HCT116 (cell line): Measurements from ENCODE around the gene PPARGC1A. TPM values are rescaled to one million over a fixed set of nuclear protein-coding genes. Genes with fewer than 3 reads are reported as not detected.

Source experiments
- ATAC-seq: fragments of 200-7000 bp; cut with Tn5 transposase; 2 replicates; pipeline ENCODE4 v1.9.1; 2020; ENCODE audit warnings: mild to moderate bottlenecking, moderate library complexity
- BruUV-seq: library from RNA; stranded (reverse); fragments of 400-500 nt; replicated peaks from 2 replicates; lab custom pipeline; 2021; lab: Mats Ljungman, UMichigan
- CTCF ChIA-PET: fragments of 300-600 bp; sonication (Branson Sonifier 250); formaldehyde crosslinking; loops from one replicate; lab custom pipeline; 2021; ENCODE audit warnings: antibody characterized with exemption; lab: Charles Lee
- POLR2A ChIA-PET: fragments of 300-600, 350-600 bp; sonication (Branson Sonifier 250); formaldehyde crosslinking; loops from one replicate; lab custom pipeline; 2021; ENCODE audit warnings: antibody characterized with exemption; lab: Charles Lee
- RAD21 ChIA-PET, 2 experiments: fragments of 300-600 bp; sonication (Branson Sonifier 250); formaldehyde crosslinking; loops; one replicate each; lab custom pipeline; 2023; ENCODE audit warnings: low total read pairs in 2 of 2; ENCODE audit not compliant: uncharacterized antibody in 2 of 2, unreplicated experiment in 2 of 2, low non-redundant PET in 1 of 2; lab: Charles Lee
- DNase-seq: peaks from one replicate; pipeline ENCODE4 v3.0.0-alpha.2; 2010; ENCODE audit warnings: low read depth, low spot score
- H2AFZ ChIP-seq: fragments of 200-600 bp; shearing (Covaris generic), sonication (generic); 2 replicates; pipeline ENCODE4 v1.6.1; 2017; ENCODE audit warnings: low read depth, mixed run types, mixed read lengths, antibody characterized with exemption, low read length; ENCODE audit not compliant: poor library complexity, severe bottlenecking
- H3K27ac ChIP-seq: 2 replicates; pipeline ENCODE4 v1.5.1; 2012; ENCODE audit warnings: low read depth, low read length
- H3K27me3 ChIP-seq: fragments of 200-600 bp; sonication (generic); 2 replicates; pipeline ENCODE4 v1.6.1; 2016; ENCODE audit warnings: mixed run types, low read length, mixed read lengths; ENCODE audit not compliant: insufficient read depth
- H3K36me3 ChIP-seq, 2 experiments: fragments of 200-500 bp in 1 of 2; fragments of 200-600 bp in 1 of 2; sonication (Bioruptor generic) in 1 of 2; sonication (generic) in 1 of 2; 2 replicates each; pipeline versions ENCODE4 v1.5.1 to v1.6.1; 2014 to 2016; ENCODE audit warnings: low read length in 2 of 2, inconsistent platforms in 1 of 2, mixed read lengths in 1 of 2, mixed run types in 1 of 2; ENCODE audit not compliant: insufficient read depth in 2 of 2, control insufficient read depth in 1 of 2
- H3K4me1 ChIP-seq, 2 experiments: fragments of 200-600 bp in 1 of 2; sonication (generic) in 1 of 2; 2 replicates each; pipeline versions ENCODE4 v1.5.1 to v1.6.1; 2012 to 2017; ENCODE audit warnings: low read length in 2 of 2, inconsistent platforms in 1 of 2, mild to moderate bottlenecking in 1 of 2, mixed read lengths in 1 of 2, mixed run types in 1 of 2, moderate library complexity in 1 of 2; ENCODE audit not compliant: insufficient read depth in 2 of 2, control insufficient read depth in 1 of 2
- H3K4me2 ChIP-seq: fragments of 200-600 bp; sonication (generic); 2 replicates; pipeline ENCODE4 v1.6.1; 2017; ENCODE audit warnings: mixed run types, low read length, mixed read lengths
- H3K4me3 ChIP-seq, 2 experiments: fragments of 200-600 bp in 1 of 2; sonication (generic) in 1 of 2; replicated peaks in 1 of 2; 2 replicates each; pipeline ENCODE4 v1.5.1; 2011 to 2016; ENCODE audit warnings: low read length in 2 of 2, control low read depth in 1 of 2, low read depth in 1 of 2, mild to moderate bottlenecking in 1 of 2, mixed read lengths in 1 of 2, mixed run types in 1 of 2
- H3K79me2 ChIP-seq: fragments of 200-600 bp; sonication (generic); 2 replicates; pipeline ENCODE4 v1.6.1; 2017; ENCODE audit warnings: mild to moderate bottlenecking, mixed run types, low read length, moderate library complexity, mixed read lengths; ENCODE audit not compliant: insufficient read depth
- H3K9ac ChIP-seq: fragments of 200-600 bp; sonication (generic); 2 replicates; pipeline ENCODE4 v1.6.1; 2016; ENCODE audit warnings: low read length, mixed read lengths
- H3K9me2 ChIP-seq: fragments of 200-600 bp; sonication (generic), shearing (Covaris generic); 2 replicates; pipeline ENCODE4 v1.6.1; 2017; ENCODE audit warnings: mixed run types, mild to moderate bottlenecking, moderate library complexity; ENCODE audit not compliant: insufficient read depth
- H3K9me3 ChIP-seq, 2 experiments: fragments of 200-500 bp in 1 of 2; fragments of 200-600 bp in 1 of 2; sonication (Bioruptor generic) in 1 of 2; sonication (generic) in 1 of 2; 2 replicates each; pipeline ENCODE4 v1.6.1; 2014 to 2017; ENCODE audit warnings: low read length in 2 of 2, mixed read lengths in 2 of 2, inconsistent platforms in 1 of 2, low read depth in 1 of 2, mild to moderate bottlenecking in 1 of 2, mixed run types in 1 of 2, moderate library complexity in 1 of 2; ENCODE audit not compliant: control insufficient read depth in 1 of 2, insufficient read depth in 1 of 2
- H4K20me1 ChIP-seq: fragments of 200-600 bp; sonication (generic), shearing (Covaris generic); 2 replicates; pipeline ENCODE4 v1.6.1; 2017; ENCODE audit warnings: mixed run types, mild to moderate bottlenecking, moderate library complexity; ENCODE audit not compliant: insufficient read depth
- CBX3 ChIP-seq: IDR thresholded peaks from 2 replicates; pipeline ENCODE4 v1.6.1; 2012; ENCODE audit warnings: low read depth
- CEBPB ChIP-seq: IDR thresholded peaks from 2 replicates; pipeline ENCODE4 v1.6.1; 2012; ENCODE audit warnings: low read depth
- ELF1 ChIP-seq: IDR thresholded peaks from 2 replicates; pipeline ENCODE4 v1.6.1; 2012; ENCODE audit warnings: low read depth, borderline replicate concordance
- EZH2phosphoT487 ChIP-seq: fragments of 200-600 bp; IDR thresholded peaks from 2 replicates; pipeline ENCODE4 v1.6.1; 2018; ENCODE audit warnings: antibody characterized with exemption, borderline replicate concordance
- JUND ChIP-seq: IDR thresholded peaks from 2 replicates; pipeline ENCODE4 v1.6.1; 2012
- POLR2AphosphoS5 ChIP-seq: IDR thresholded peaks from 2 replicates; pipeline ENCODE4 v1.6.1; 2011; ENCODE audit warnings: mild to moderate bottlenecking, low read depth, low read length, moderate library complexity
- RAD21 ChIP-seq: IDR thresholded peaks from 2 replicates; pipeline ENCODE4 v1.6.1; 2012; ENCODE audit warnings: low read depth, mild to moderate bottlenecking
- SP1 ChIP-seq: IDR thresholded peaks from 2 replicates; pipeline ENCODE4 v1.6.1; 2012; ENCODE audit warnings: low read depth
- SRF ChIP-seq: IDR thresholded peaks from 2 replicates; pipeline ENCODE4 v1.6.1; 2012; ENCODE audit warnings: low read depth
- YY1 ChIP-seq: IDR thresholded peaks from 2 replicates; pipeline ENCODE4 v1.6.1; 2011; ENCODE audit warnings: low read length, low read depth, moderate library complexity, mild to moderate bottlenecking; ENCODE audit not compliant: insufficient replicate concordance; ENCODE audit errors: extremely low read depth
- ZFX ChIP-seq: fragments of 450-650 bp; IDR thresholded peaks from 2 replicates; pipeline ENCODE4 v1.6.1; 2017
- ZNF274 ChIP-seq: fragments of 200-500 bp; sonication (Bioruptor generic); IDR thresholded peaks from 2 replicates; pipeline ENCODE4 v1.6.1; 2014; ENCODE audit warnings: mild to moderate bottlenecking, low read depth, low read length, inconsistent platforms
- intact Hi-C: fragments of 100-400 bp; cut with micrococcal nuclease; formaldehyde crosslinking; loops from 2 replicates; pipeline ENCODE4 v1.10.0; 2022
- total RNA-seq: library from RNA; stranded (reverse); gene quantifications from one replicate; pipeline ENCODE4 v1.2.1, GENCODE V29; 2021; ENCODE audit not compliant: unreplicated experiment
- TF ChIP-seq, protein P1 (sequence below): IDR thresholded peaks from 2 replicates; pipeline ENCODE4 v1.6.1; 2011; ENCODE audit warnings: mild to moderate bottlenecking, low read length, moderate library complexity; ENCODE audit not compliant: insufficient replicate concordance; ENCODE audit errors: extremely low read depth

Gene PPARGC1A
- total RNA-seq, 1 experiment from 2014 or later, result not detected

DNA sequence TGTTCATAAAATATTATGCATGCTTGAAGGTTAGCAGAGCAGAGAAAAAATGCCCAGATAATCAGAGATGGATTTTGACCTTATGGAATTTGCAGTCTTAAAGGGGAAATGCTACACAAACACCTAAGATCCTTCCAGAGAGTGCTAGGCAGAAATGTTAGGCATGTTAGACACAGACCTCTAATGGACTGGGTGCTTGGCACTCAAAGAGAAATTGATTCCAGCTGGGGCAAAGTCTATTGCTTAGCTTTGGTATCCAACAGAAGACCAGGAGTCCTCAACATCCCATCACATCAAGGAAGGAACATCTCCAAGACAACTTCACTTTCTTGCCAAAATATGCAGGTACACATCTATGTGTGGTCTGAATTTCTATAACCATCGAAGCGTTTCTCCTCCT lies 32.2 kb upstream of the PPARGC1A start:
- H3K9me2 ChIP-seq, result no peaks in the 10 kb centered on the region
- no peaks in the 10 kb centered on the region for H3K4me1 ChIP-seq
- no peaks in the 10 kb centered on the region for H4K20me1 ChIP-seq
- no peaks in the 10 kb centered on the region; a peak in 1 of 4 replicates for H3K36me3 ChIP-seq
- RAD21 ChIA-PET, result no interaction called here
- H3K9me3 ChIP-seq, result peaks cover 0 to 4% of the 10 kb centered on the region in 2 experiments; a peak in 2 of 4 replicates
- no TSS peak for BruUV-seq
- H3K27ac ChIP-seq, result no peak overlapping the region
- TF ChIP-seq ZFX (no peak), SP1 (no peak), RAD21 (no peak), JUND (no peak), SRF (no peak), CEBPB (no peak), ZNF274 (no peak), POLR2AphosphoS5 (no peak), EZH2phosphoT487 (no peak)
- TF ChIP-seq, protein P1, sequence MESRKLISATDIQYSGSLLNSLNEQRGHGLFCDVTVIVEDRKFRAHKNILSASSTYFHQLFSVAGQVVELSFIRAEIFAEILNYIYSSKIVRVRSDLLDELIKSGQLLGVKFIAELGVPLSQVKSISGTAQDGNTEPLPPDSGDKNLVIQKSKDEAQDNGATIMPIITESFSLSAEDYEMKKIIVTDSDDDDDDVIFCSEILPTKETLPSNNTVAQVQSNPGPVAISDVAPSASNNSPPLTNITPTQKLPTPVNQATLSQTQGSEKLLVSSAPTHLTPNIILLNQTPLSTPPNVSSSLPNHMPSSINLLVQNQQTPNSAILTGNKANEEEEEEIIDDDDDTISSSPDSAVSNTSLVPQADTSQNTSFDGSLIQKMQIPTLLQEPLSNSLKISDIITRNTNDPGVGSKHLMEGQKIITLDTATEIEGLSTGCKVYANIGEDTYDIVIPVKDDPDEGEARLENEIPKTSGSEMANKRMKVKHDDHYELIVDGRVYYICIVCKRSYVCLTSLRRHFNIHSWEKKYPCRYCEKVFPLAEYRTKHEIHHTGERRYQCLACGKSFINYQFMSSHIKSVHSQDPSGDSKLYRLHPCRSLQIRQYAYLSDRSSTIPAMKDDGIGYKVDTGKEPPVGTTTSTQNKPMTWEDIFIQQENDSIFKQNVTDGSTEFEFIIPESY, result no peak
- intact Hi-C loops, result no loop called here
- H2AFZ ChIP-seq, result no peak overlapping the region
- H3K79me2 ChIP-seq, result no peaks in the 10 kb centered on the region
- no peak overlapping the region for H3K4me2 ChIP-seq
- H3K9ac ChIP-seq, result no peak overlapping the region
- CTCF ChIA-PET, result no interaction called here
- H3K27me3 ChIP-seq, result no peaks in the 10 kb centered on the region
- ATAC-seq, result no peak
- no peak overlapping the region for H3K4me3 ChIP-seq
- no peak for DNase-seq
- POLR2A ChIA-PET, result no interaction called here

DNA sequence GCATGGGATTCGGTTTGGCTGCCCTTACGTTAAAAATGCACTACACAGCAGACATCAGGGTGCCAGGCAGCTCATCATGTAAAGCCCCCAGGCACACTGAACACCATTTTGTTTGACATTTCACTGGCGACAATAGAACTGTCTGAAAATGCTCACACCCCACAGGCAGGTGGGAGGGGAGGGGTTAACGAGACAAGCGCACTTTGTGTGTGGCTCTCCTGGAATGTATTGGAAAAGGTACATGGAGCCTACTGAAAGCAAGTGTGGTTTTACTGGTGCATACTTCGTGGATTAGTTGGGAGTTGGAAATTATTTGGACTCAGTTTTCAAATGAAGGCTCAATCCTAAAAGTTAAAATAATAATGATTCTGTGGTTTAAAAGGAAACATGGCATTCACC lies 31.6 kb upstream of the PPARGC1A start:
- no peak overlapping the region for H3K4me3 ChIP-seq

More for the DNA sequence above, 31.6 kb upstream of the PPARGC1A start:
- RAD21 ChIA-PET, result no interaction called here
- CTCF ChIA-PET, result no interaction called here
- no peak overlapping the region for H2AFZ ChIP-seq
- no peaks in the 10 kb centered on the region for H3K9me2 ChIP-seq
- no peak overlapping the region for H3K9ac ChIP-seq
- H3K27me3 ChIP-seq, result no peaks in the 10 kb centered on the region
- no peak for TF ChIP-seq CBX3
- TF ChIP-seq YY1, result no peak
- TF ChIP-seq SRF, result no peak
- no peak for TF ChIP-seq SP1
- TF ChIP-seq ELF1, result no peak
- TF ChIP-seq, all 23 proteins: peak for 0
- Histone ChIP-seq H3K9me3 (peaks cover 0 to 4% of the 10 kb centered on the region in 2 experiments; a peak in 2 of 4 replicates), H3K4me2 (no peak overlapping the region), H3K36me3 (no peaks in the 10 kb centered on the region; a peak in 1 of 4 replicates), H3K4me1 (no peaks in the 10 kb centered on the region), H4K20me1 (no peaks in the 10 kb centered on the region), H3K27ac (no peak overlapping the region), H3K79me2 (no peaks in the 10 kb centered on the region)
- intact Hi-C loops, result no loop called here
- BruUV-seq, result no TSS peak
- DNase-seq (no peak), ATAC-seq (no peak)
- POLR2A ChIA-PET, result no interaction called here
